GM12872 (cell line): ENCODE measurements around the gene UGT1A3.

Experiments used
- TF ChIP-seq, protein P1 (sequence below): IDR thresholded peaks from 3 replicates; pipeline ENCODE4 v1.5.1; 2011; ENCODE audit warnings: low read depth, mild to moderate bottlenecking, low read length, moderate library complexity; ENCODE audit not compliant: insufficient read depth

The UGT1A3 gene

DNA sequence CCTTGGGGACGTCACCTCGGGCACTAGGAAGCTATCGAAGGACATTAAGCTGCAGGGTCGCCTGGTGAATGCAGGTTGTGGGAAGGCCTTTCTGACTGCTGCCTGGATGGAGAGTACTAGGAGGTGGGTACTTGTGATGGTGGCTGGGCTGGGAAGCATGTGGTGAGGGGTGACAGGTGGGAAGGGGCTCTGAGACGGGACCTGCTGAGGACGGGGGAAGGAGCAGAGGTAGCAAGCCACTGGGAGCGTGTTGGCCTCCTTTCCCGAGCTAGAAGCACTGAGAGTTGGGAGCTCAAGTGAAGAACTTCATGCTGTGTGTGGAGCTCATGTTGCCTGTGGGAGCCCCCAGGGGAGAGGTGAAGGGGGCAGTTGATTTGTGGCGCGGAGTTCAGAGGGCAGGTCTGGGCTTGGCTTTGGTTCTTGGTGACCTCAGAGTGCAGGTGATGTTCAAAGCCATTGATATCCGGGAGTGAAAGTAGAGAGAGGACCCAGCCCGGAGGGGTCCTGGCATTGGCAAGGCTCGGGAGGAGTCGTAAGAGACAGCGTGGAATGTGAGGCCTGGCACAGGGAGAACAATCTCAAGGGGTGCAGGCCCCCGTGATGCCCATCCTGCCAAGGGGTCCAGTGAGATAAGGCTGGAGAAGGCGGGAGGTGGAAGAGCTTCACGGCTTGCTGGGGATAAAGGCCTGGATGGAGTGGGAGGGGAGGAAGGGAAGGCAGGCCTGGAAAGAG lies 62.5 kb downstream of the UGT1A3 start:
- TF ChIP-seq, protein P1, sequence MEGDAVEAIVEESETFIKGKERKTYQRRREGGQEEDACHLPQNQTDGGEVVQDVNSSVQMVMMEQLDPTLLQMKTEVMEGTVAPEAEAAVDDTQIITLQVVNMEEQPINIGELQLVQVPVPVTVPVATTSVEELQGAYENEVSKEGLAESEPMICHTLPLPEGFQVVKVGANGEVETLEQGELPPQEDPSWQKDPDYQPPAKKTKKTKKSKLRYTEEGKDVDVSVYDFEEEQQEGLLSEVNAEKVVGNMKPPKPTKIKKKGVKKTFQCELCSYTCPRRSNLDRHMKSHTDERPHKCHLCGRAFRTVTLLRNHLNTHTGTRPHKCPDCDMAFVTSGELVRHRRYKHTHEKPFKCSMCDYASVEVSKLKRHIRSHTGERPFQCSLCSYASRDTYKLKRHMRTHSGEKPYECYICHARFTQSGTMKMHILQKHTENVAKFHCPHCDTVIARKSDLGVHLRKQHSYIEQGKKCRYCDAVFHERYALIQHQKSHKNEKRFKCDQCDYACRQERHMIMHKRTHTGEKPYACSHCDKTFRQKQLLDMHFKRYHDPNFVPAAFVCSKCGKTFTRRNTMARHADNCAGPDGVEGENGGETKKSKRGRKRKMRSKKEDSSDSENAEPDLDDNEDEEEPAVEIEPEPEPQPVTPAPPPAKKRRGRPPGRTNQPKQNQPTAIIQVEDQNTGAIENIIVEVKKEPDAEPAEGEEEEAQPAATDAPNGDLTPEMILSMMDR, result no peak

DNA sequence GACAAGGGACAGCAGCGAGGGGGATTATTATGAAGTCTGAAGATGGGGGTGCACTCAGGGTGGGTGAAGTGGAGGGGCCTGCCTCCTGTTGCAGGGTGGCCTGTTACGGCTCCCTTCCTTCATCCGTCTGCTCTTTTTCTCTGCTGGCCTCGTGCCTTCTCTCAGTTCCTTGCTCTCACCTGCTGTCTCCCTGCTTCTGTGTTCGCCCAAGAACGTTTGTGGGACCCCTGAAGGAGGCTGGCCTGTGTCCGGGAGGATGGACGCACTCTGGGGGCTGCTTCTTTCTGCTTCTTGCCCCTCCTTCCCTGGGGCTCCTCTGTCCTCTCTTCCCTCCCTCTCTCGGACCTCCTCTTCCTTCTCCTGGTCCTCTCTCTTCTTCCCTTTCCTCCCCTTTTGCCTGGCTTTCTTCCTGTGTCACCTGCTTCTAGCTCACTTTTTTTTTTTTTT lies 63.1 kb downstream of the UGT1A3 start:
- TF ChIP-seq, protein P1, result no peak

DNA sequence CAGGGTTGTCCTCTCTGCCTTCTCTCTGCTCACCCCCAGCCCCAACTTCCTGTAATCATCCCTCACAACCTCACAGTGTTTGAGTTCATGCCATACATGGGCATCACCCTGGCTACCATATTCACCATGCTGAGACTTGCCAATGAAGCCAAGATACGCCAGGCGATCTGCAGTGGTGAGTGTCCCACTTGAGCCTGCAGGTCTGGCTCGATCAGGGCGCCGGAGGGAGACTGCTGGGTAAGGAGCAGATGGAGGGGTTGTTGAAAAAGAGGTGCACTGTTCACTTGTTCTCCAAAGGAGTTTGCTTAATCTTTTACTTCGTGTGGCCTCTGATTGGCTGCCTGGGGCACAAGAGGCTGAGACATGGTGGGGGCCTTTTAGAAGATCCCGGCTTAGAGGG lies 63.9 kb downstream of the UGT1A3 start:
- TF ChIP-seq, protein P1, result no peak

DNA sequence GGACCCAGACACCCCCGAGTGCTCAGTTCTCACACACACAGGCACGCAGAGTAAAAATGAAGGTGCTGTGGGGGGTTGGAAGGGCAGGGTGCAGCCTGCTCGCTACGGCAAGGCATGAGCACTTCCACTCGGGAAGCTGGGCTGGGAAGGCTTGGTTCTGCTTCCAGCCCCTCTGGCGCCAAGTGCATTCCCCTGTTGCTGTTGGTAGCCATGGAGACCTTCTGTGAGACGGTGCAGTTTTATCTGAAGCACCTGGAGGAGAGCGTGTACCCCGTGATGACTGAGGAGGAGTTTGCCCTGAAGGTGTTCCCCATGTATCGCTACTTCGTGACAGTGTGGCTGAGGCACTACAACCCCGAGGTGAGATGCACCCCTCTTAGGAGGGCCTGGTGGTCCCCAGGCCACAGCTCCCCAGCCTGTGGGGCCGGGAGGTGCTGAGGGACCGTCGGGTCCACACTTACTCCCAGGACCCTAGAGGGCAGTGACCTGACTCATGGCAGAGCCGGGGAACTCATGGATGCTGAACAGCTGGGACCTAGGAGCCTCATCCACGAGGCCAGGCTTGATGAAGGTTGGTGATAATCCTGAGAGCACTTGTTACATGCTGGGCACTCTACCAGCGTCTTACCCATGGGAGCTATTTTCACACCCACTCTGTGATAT lies 64.8 kb downstream of the UGT1A3 start:
- TF ChIP-seq, protein P1, result no peak

DNA sequence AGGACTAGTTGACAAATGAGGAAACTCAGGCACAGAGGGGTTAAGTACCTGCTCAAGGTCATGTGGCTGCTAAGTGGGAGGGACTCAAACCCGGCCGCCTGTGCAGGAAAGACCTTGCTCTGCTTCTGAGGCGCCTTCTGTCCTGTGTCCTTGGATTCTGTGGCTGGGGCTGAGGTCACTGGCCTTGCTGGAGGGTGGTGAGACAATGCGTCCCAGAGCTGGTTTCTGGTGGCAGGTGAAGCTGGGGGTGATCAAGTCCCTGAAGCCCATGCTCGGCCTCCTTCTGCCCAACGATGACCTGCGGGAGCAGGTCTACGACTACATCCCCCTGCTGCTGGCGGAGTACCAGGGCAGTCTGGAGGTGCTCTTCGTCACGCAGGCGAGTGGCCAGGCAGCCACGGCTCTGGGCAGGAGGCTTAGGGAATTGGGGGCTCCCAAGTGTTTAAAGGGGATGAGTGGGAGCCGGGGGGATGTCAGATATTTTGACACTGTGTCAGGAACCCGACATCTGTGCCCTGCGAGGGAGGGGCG lies 65.4 kb downstream of the UGT1A3 start:
- TF ChIP-seq, protein P1, result no peak

DNA sequence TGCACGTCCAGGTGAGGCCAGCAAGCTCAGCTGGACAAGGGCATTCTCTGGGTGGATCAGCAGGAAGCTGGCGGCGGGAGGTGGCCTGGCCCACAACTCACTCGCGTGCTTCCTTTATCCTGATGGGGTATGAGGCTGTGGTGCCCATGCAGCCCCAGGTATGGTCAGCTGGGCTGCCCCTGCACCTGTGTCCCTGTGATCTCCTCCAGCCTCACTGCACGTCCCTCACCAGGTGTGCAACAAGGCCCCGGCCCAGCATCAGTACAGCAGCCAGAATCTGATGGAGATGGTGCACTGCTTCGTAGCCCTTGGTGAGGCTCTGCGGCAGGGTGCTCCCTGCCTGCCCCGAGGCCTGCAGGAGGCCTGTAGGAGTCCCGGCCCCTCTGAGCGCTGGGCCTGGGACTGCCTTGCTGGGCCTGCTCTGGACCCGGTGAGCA lies 66.9 kb downstream of the UGT1A3 start:
- TF ChIP-seq, protein P1, result no peak

DNA sequence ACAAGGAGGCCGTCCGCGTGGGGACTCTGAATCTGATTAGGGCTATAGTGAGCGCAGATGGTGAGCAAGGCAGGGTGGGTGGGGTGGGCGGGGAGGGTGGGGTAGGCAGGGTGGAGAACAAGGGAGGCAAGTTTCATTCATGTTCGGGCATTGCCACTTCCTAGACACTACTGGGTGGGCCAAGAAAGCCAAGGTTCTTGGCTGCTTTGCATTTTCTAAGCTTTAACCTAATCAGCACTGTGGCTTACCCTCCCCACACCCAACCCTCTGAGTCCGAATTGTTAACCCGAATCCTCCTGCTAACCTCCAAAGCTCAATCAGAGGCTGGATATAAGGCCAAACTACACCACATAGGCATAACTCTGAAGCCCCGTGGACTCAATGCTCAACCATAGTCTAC lies 67.4 kb downstream of the UGT1A3 start:
- TF ChIP-seq, protein P1, result no peak
